Right lung (tissue), 5 donors: ENCODE results near the gene BANF2. TPM values are rescaled to one million over a fixed set of nuclear protein-coding genes. Genes with fewer than 3 reads are reported as not detected.

Source experiments
- DNase-seq, 2 donors: peaks; one replicate each; pipeline ENCODE4 v3.0.0-alpha.2; 2013
- polyA plus RNA-seq, 5 donors: library from polyadenylated mRNA; unstranded; fragments of 120-200 nt; gene quantifications; one replicate each; pipeline versions ENCODE4 v1.2.1 to v1.2.3, GENCODE V29; 2013; ENCODE audit warnings: inconsistent platforms in 1 of 5, low replicate concordance in 1 of 5; ENCODE audit not compliant: insufficient read length in 5 of 5, insufficient read depth in 1 of 5

The BANF2 gene
- polyA plus RNA-seq, 5 donors: not detected

DNA sequence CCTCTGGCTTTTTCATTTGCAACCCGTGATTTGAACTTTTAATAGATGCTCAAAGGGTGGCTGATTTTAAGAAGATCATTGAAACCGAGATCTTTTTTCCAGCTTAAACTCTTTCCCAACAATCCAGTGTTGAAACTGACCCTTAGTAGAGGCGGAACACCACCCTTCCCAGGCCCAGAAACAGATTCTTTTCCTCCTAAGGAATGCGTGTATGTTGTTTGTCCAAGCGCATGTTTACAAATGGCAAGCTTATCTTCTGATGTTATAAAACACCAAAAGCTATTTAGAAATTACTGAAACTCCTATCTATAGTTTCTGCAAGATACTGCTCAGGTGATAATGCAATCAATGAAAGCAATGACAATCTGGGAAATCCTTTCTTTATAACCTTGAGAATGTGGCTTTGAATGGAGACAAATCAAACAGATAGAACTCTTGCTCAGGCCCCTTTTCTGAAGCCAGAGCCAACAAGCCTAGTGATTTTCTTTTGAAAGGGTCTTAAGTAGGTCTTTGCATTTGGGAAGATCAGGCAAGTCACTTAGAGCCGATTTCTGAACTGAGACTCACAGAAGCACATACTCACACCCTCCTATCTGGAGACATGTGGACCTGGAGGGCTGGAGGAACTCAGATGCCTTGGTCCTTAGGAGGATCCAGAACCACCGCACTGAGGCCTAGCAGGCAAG lies 9.1 kb downstream of the BANF2 start:
- DNase-seq: peak in 1 of 2 donors; percentile 25

DNA sequence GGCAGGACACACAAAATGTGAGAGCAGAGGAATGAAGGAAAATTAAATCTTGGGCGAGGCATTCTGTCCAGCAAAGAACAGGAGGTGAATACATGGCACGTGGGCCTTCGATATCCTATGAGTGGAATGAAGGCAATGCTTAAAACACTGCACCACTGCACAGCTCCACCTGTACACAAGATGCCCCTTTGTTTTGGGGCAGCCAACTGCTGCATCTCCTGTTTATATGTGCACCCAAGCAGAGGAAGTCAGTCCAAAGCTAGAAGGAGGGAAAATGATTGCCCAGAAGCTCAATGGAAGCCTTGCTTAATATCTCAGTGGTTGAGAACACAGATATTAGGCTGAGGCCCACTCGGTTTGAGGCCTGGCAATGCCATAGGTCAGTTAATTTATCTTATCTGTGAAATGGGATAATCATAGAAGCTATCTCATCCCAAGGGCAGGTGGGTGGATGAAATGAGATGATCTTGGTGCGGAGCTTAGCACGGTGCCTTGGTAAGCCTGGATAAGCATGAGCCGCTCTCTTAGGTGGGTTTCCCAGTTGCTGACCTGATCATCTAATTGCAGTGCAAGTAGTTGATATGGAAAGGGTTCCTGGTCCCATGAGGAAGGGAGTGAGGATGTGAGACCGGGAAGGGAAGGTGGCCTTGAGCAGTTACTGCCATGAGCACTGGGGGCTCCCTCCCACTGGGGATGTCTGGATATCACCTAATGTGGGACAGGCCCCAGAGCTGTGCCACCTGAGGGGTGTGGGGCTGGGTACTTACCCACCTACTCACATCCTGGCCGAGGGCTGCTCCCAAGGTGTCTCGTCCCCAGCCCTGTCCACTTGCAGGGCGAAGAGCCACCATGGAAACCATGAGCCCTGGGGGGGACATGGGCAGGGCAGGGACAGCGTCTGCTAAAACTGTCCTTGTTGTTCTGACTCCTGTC lies 9.9 kb downstream of the BANF2 start:
- no peak for DNase-seq

DNA sequence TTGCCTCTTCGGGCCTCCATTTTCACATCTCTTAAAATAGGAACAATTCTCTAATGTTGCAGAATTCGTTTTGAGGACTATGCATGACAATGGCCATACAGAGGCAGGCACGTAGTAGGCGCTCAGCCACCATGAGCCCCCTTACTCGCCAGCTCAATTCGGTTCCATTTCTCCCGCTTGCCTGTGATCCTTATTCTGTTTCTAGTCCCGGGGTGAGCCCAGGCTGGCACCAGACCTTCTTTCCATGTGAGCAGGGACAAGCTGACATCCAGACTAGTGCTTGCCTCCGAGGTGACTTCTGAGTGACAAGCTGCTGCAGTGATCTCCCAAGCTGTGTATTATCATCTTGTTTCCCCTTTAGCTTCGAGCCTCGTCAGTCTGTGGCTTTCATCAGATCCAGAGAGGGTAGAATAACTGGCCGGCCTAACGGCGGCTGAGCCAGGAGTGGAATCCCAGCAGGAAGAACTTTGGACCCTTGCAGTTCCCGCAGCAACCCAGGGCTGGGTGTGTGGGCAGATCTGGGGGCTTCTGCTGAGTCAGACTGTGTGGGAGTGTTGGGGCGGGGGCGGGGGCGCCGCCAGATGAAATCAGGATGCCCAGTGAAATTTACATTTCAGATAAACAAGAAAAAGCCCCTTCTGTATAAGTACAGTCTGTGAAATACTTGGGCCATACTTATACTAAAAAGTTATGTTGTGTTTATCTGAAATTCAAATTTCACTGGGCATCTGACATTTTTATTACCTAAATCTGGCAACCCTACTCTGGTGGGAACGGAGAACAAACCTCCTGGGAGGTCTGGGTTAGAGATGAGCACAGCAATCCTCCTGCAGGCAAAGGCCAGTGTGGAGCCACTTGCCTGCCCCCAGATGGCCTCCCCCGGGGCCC lies 10.9 kb downstream of the BANF2 start:
- peak in 1 of 2 donors; percentile 33 for DNase-seq

DNA sequence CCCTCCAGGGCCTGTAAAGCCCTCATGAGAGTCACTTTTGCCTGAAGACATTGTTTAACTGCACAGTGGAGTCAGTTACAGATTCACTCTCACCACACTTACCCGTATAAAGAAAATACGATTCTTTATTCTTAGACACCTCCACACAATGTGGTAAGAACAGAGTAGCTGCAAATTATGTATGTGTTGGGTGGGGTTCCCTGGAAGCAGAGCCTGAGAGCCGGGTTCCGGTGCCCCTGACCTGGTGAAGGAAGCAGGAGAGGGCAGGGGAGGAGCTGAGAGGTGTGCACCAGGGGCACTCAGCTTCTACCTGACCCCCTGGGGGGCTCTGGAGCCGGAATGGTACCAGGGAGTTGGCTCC lies 11.5 kb downstream of the BANF2 start:
- DNase-seq: no peak

DNA sequence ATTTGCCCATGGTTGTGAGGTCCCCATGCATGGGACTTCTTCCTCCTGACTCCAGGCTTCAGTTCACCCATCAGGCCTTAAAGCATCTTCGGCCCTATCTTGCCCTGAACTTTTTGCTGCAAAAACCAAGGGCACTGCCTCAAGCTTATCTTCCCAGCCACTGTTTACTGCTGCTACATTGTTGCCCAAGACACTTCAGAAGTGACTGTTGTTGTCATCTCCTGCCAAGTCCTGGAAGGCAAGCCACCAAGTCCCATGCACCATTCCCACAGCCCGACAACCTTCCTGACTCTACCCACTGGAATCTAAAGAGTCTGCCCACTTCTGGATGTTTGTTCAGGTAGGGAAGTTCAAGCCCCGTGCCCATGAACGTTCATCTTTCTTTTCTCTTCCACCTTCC lies 12.4 kb downstream of the BANF2 start:
- DNase-seq: no peak

DNA sequence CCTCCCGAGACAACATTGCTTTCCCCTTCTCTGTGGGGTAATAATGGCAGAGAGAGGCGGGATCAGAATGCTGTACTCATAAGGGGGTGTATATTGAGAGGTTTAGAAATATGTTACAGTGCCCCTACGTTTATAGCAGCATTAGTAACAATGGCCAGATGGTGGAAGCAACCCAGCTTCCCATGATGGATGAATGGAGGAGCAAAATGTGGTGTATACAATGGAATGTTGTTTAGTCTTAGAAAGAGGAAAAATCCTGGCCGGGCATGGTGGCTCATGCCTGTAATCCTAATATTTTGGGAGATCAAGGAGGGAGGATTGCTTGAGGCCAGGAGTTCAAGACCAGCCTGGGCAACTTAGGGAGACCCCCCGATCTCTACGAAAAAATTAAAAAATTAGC lies 12.9 kb downstream of the BANF2 start:
- DNase-seq: no peak

DNA sequence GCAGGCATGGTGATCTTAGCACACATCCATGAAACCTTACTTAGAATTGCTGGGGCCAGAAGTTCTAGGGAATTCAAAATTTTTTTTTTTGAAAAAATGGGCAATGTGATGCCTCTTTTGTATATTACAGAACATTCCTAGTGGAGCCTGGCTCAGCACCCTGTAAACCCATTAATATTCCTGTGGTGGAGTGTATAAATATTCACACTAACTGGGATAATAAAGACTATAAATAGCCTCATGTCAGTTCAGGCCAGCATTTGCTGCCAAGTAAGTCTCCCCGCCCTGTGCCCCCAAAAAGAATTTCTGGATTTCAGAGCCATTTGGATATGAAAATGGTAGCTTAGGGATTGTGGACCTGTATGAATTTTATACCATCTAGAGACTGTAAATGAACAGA lies 14.8 kb downstream of the BANF2 start:
- no peak for DNase-seq

DNA sequence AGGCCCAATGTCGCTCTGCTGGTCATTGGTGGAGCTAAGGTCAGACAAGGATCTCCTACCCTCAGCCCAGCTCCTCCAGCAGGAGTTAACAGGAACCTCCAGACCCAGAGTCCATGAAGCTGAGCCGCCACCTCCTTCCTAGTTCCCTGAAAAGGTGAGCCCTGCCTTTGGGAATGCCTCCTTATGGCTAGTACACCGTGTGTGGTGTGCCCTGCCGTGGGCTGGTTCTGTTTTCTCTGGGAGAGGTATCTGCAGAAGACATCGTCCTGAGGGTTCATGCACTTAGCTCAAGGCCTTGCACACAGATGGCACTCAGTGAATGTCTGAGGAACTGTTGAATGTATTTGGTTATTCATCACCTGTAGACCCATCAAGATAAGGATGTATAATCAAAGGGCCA lies 15.3 kb downstream of the BANF2 start:
- DNase-seq: no peak

DNA sequence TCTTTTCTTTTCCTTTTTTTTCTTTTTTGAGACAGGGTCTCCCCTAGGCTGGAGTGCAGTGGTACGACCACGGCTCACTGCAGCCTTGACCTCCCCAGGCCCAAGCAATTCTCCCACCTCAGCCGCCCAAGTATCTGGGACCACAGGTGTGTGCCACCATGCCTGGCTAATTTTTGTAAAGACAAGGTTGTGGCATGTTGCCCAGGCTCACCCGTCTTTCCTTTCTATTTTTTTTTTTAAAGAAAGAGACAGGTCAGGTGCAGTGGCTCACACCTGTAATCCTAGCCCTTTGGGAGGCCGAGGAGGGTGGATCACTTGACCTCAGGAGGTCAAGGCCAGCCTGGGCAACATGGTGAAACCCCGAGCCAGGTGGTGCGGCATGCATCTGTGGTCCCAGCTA lies 16.6 kb downstream of the BANF2 start:
- DNase-seq: no peak

DNA sequence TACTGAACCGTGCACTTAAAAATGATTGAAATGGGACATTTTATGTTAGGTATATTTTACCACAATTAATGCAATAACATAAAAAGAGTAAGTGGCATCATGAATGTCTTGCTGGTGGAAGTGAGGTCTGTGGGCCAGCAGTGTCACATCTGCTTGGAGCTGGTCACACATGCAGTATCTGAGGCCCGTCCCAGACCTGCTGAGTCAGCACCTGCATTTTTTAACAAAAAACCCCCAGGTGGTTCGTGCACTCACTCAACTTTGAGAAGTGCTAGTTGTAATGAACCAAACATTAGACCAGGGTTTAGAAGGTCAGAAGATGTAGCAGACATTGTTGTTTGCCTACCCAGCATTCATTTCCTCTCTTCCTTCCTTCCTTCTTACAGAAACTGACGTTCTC lies 21.0 kb downstream of the BANF2 start:
- DNase-seq: no peak

DNA sequence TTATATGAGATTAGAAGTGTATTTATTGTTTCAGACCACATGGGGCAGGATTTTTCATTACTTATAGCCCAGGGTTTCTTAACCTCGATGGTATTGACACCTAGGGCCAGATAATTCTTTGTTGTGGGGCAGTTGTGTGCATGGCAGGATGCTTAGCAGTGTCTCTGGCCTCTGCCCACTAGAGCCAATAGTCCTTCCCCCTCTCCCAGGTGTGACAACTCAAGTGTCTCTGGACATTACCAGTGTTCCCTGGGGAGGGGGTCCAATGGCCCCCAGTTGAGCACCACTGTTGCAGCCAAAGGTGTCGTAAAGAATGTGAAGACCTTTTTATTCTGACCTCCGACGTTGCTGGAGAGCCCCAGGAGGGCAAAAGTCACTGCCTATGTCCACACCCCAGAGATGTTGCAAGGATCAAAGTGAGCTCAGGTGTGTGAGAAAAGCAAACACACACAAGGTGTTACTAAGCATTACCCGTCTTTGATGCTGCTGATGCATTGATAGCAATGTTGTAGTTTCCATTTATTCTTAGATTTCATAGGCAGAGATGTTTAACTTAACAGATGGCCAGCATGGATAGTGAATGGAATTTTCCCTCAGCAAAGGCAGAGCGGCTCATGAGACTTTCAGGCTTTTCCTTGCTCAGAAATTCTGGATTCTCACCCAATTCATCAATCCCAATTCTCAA lies 22.2 kb downstream of the BANF2 start:
- DNase-seq: no peak

DNA sequence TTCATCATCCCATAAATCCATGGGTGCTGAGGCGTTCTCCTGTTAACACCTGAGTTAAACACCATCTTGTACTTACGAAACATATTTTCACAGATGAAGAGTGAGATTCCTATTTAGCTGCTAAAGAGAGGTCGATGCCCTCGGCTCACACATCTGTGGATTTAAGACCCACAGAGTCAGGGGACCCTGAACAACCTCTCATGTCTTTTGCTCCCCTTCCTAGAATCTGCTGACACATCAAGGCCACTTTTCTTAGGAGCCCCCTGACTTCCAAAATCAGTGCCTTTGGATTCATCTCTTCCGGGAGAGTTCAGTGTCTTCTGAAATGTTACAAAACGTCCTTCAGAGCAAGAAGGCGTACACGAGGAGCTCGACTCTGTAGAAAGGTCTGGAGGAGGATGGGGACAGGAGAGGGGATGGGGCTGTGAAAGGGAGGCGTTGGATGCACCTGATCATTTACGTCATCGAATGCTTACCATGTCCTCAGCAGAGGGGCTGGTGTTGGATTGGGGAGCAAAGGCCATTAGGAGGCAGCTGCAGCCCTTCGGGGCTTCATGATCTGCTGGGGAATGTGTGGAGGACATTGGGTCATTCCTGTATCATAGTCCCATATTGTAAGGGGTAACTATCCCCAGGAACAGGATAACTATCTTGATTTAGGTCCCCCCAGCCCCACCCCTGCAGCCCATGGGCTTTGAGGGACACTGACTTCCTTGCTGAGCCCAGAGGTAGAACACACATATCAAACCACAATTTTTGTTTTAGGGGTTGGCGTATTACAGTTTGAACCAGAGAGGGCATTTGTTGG lies 22.9 kb downstream of the BANF2 start:
- no peak for DNase-seq

DNA sequence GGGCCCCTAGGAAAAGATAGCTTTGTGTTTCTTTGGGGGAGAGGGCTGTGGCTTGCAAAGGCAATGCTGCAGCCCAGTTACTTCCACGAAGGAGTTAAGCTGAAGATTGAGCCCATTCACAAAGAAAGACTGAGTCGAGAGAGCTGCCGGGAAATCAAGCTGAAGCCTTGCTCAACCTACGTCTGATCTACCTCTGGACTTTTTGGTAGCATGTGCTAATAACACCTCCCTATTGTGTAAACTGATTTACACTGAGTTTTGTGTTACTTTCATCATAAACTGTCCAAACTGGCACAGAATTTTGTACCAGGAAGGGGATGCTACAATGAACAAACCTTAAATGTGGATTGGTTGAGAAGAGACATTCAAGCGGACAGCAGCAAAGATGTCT lies 23.5 kb downstream of the BANF2 start:
- DNase-seq: no peak

DNA sequence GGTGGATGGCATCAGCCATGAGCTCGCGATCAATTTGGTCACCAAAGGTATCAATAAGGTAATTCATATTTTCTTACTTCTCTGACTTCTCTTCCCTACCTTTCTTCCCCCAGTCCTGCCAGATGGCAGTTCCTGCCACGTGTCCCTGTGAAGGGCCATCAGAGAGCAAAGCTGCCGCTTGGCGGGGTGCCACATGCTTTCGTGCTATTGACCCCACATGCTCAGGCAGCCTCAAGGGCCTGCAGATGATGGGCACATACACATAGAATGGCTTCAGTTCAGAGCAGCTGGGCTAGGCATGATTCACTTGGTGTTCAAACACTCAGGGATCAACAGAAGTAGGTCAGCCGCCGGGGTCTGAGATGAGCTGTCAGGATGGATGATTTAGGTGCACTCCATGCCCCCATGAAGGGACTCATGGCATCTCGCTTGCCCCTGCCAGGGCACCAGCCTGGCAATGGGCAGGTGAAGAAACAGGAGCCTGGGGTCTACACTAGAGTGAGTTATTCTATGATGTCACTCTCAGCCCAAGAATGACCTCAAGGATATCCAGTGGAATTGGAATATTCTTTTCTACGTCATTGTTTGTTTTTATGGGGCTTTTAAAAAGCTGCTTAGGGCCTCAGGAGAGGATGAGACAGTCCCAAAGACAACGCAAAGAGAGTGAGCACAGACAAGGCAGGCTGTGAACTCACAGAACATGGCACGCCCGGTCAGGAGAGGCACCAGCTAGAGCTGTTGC lies 25.5 kb downstream of the BANF2 start:
- peak; percentile 73 to 75 for DNase-seq

DNA sequence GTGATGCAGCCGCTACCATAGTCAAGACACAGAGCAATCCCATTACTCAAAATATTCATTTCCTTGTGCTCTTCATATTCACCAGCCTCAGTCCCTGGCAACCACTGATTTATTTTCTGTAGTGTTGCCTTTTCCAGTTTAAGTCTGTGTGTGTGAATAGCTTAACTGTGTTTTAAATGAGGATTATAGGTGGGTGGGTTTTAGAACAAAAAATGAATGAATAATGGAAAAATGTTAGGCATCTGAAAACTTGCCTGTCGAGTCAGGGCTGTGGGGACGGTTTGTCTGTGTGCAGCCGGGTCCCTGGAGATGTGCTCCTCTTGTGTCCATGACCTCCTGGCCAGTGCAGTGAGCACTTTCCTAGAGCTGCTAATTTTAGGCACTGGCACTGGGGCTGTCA lies 27.1 kb downstream of the BANF2 start:
- no peak for DNase-seq

DNA sequence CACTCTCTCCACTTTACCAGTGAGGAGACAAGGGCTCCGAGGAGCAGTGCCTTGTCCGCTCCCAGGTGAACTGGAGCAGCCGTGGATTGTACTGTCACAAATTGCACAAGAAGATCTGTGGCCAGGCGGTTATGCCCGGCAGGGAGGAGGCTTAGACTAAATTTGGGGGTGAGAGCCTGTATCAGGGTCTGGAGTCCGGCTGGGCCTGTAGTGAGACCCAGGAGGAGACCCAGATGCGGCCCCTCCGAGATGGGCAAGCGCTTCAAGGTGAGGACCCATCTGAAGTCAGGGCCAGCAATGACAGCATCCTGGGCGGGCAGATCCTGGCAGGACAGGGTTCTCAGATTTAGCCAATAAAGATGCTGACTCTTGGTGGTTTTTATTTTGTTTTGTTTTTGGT lies 27.6 kb downstream of the BANF2 start:
- DNase-seq: no peak

DNA sequence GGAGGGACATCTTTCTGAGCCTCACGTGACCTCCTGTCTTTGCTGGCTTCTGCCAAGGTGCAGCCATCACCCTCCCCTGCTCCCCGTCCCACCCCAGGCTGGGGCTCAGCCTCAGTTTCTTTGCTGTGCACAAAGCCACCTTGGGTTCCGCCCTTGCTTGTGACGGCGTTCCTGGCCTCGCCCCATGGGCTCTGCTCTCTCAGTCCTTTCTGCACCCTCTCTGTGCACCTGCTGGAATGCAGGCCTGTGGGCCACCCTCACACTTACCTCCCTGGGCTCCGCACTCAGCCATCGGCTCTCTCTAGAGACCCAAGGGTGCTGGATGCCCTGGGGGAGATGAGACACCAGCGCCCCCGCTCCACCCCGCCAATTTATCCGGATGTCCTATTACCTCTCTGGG lies 28.3 kb downstream of the BANF2 start:
- DNase-seq: no peak

DNA sequence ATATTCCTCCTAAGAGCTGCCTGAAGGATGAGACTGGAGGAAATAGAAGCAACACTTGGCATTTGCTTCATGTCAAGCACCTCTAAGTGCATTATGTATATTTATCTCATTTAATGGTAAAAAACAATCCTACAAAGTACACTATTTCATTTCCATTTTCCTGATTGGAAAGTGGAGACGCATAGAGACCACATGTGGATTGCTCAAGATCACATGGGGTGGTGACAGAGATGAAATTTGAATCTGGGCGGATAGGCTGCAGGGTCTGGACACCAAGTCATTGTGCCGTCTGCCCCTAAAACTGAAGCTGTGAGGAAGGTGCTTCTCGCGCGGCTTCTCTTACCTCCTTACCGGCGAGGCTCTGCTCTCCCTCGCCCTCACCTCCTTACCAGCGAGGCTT lies 30.3 kb downstream of the BANF2 start:
- no peak for DNase-seq

DNA sequence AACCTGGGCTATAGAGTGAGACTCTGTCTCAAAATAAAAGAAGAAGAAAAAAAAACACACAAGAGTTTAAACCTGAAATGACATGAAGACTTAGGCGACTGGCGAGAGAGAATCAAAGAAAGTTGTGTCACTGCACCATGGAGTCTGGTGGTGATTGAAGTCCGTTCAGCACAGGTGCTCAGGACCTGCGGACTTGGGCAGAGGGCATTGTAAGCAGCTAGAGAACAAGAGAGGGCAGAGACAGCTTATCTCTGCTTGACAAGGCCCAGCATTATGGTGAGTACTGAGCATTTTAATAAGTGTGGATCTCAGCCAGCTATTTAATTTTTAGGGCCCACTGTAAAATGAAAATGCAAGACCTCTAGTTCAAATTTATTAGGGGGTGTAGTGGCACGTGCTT lies 31.5 kb downstream of the BANF2 start:
- DNase-seq: no peak

DNA sequence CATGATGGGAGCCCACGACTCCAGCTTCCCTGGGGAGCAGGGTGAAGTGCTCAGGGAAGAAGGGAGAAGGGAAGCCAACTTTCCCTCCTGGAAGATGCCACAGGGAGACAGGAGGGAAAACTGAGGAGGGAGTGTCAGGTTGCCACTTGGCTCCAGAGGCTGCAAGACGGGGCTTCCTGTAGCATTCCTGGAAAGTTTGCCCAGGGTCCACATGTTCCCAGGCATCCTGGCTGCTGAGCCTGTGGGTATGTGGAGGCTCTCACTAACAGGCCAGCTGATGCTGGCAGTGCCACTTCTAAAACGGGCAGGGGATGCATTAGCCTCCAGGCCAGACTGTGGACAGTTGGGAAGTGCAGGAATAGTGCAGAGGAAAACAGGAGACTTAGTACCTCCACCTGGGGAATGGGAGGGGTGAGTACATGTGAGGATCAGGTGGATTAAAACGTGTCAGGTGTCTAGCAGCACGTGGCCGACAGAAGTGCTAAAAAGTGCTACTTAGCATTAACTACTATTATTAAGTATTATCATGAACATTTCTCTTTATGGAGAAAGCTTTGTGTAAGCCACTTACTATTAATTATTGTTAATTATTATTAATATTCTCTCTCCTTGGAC lies 33.2 kb downstream of the BANF2 start:
- DNase-seq: no peak
